Peyer's patch (tissue), 4 donors: ENCODE data around the gene SVIP.

Experiments
- CTCF ChIP-seq, 6 experiments: fragments of 450-650 bp in 4 of 6; fragments of 200-600 bp in 2 of 6; sonication (generic) in 1 of 6; IDR thresholded peaks; one replicate each; pipeline ENCODE4 v1.5.1; 2017 to 2019; ENCODE audit warnings: antibody characterized with exemption in 6 of 6, mild to moderate bottlenecking in 3 of 6, moderate library complexity in 1 of 6
- POLR2A ChIP-seq, 2 donors: fragments of 450-650 bp; IDR thresholded peaks; one replicate each; pipeline ENCODE4 v1.5.1; 2017; ENCODE audit warnings: antibody characterized with exemption in 2 of 2, mild to moderate bottlenecking in 2 of 2, moderate library complexity in 2 of 2

DNA sequence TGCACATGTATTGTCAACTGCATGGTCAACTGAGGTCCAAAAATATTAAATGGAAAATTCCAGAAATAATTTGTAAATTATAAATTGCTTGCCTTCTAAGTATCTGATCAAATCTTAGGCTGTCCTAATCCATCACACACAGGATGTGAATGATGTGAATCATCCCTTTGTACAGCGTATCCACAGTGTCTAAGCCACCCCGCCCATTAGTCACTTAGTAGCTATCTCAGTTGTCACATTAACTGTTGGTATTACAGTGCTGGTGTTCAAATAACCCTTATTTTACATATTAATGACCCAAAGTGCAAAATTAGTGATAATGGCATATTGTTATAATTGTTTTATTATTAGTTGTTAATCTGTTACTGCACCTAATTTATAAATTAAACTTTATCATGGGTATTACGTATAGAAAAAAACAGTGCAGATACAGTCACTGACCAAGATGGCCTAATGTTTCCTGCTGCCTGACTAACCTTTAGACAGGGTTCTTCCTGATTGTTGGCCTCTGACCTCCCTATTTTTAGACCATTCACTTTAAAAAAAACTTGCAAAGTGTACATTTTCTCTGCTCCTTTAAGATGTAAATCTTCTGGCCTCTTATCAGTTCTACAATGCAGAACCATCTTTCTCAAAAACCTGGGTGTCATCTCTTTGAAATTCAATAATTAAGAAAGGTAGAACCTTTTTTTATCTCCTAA, 2.9 kb upstream of the SVIP start:
- no peak for TF ChIP-seq CTCF (IDR thresholded peaks at IDR 0.05)
- TF ChIP-seq POLR2A (IDR thresholded peaks at IDR 0.05) = no peak
